Endothelial cell of umbilical vein (primary cell): Measurements from ENCODE around the gene ANO6. TPM values are rescaled to one million over a fixed set of nuclear protein-coding genes. Genes with fewer than 3 reads are reported as not detected.

Experiments
- BruUV-seq: library from RNA; stranded (reverse); fragments of 400-500 nt; replicated peaks from 2 replicates; lab custom pipeline; 2021; lab: Mats Ljungman, UMichigan
- CTCF ChIA-PET: fragments of 300-600, 350-600 bp; sonication (Branson Sonifier 250); formaldehyde crosslinking; loops from one replicate; lab custom pipeline; 2021; ENCODE audit warnings: antibody characterized with exemption, inconsistent platforms; lab: Charles Lee
- POLR2A ChIA-PET: fragments of 300-600, 350-600 bp; sonication (Branson Sonifier 250); formaldehyde crosslinking; loops from one replicate; lab custom pipeline; 2021; ENCODE audit warnings: antibody characterized with exemption, inconsistent platforms; lab: Charles Lee
- DNase-seq: peaks from one replicate; pipeline ENCODE4 v3.0.0-alpha.2; 2011; ENCODE audit warnings: low read depth, low spot score
- FAIRE-seq: peaks from 2 replicates; lab custom pipeline; 2011; peaks lifted over from hg19 to GRCh38; lab: Jason Lieb, UNC
- H2AFZ ChIP-seq: 2 replicates; pipeline ENCODE4 v1.6.0; 2012; ENCODE audit warnings: low read depth, low read length, control low read depth, inconsistent platforms
- H3K27ac ChIP-seq: 2 replicates; pipeline ENCODE4 v1.5.1; 2011; ENCODE audit warnings: low read depth, mild to moderate bottlenecking, control low read depth, low read length, moderate library complexity; ENCODE audit not compliant: insufficient read depth
- H3K27me3 ChIP-seq, 2 experiments: 2 replicates each; pipeline versions ENCODE4 v1.6.0 to v1.6.1; 2011; ENCODE audit warnings: low read length in 2 of 2, mixed read lengths in 1 of 2; ENCODE audit not compliant: control insufficient read depth in 2 of 2, insufficient read depth in 2 of 2
- H3K36me3 ChIP-seq, 2 experiments: 2 replicates in 1 of 2; 3 replicates in 1 of 2; pipeline ENCODE4 v1.5.1; 2011; ENCODE audit warnings: low read length in 2 of 2, mild to moderate bottlenecking in 1 of 2, moderate library complexity in 1 of 2; ENCODE audit not compliant: control insufficient read depth in 2 of 2, insufficient read depth in 2 of 2; ENCODE audit errors: extremely low read depth in 1 of 2
- H3K4me1 ChIP-seq: 3 replicates; pipeline ENCODE4 v1.5.1; 2011; ENCODE audit warnings: mild to moderate bottlenecking, low read length; ENCODE audit not compliant: control insufficient read depth, insufficient read depth; ENCODE audit errors: extremely low read depth
- H3K4me2 ChIP-seq: 2 replicates; pipeline ENCODE4 v1.6.1; 2011; ENCODE audit warnings: low read length, control low read depth, mixed read lengths; ENCODE audit not compliant: insufficient read depth
- H3K4me3 ChIP-seq, 3 experiments: fragments of 200-600 bp in 1 of 3; sonication (generic), shearing (Covaris generic) in 1 of 3; replicated peaks in 1 of 3; 2 replicates each; pipeline ENCODE4 v1.5.1; 2011 to 2016; ENCODE audit warnings: control low read depth in 3 of 3, low read length in 3 of 3, mild to moderate bottlenecking in 2 of 3, inconsistent platforms in 1 of 3, low read depth in 1 of 3, moderate library complexity in 1 of 3; ENCODE audit not compliant: insufficient read depth in 1 of 3
- H3K79me2 ChIP-seq: 2 replicates; pipeline ENCODE4 v1.6.0; 2012; ENCODE audit warnings: low read length, inconsistent platforms; ENCODE audit not compliant: control insufficient read depth, insufficient read depth
- H3K9ac ChIP-seq: replicated peaks from 2 replicates; pipeline ENCODE3; 2011; ENCODE audit warnings: low read length, control low read depth; ENCODE audit not compliant: insufficient read depth; ENCODE audit errors: extremely low read depth
- H3K9me1 ChIP-seq: replicated peaks from 3 replicates; pipeline ENCODE4 v1.6.0; 2011; ENCODE audit warnings: mild to moderate bottlenecking, low read length; ENCODE audit not compliant: control insufficient read depth, insufficient read depth; ENCODE audit errors: extremely low read depth
- H3K9me3 ChIP-seq: replicated peaks from 2 replicates; pipeline ENCODE4 v1.5.1; 2012; ENCODE audit warnings: low read length, inconsistent platforms; ENCODE audit not compliant: control insufficient read depth, insufficient read depth
- H4K20me1 ChIP-seq: replicated peaks from 2 replicates; pipeline ENCODE3; 2011; ENCODE audit warnings: mild to moderate bottlenecking, low read length; ENCODE audit not compliant: control insufficient read depth, insufficient read depth; ENCODE audit errors: extremely low read depth
- EZH2 ChIP-seq: IDR thresholded peaks from 2 replicates; pipeline ENCODE4 v1.6.1; 2012; ENCODE audit warnings: borderline replicate concordance, low read depth, mild to moderate bottlenecking, moderate library complexity, low read length, inconsistent platforms; ENCODE audit not compliant: severe bottlenecking
- FOS ChIP-seq: IDR thresholded peaks from 2 replicates; pipeline ENCODE4 v1.6.1; 2011; ENCODE audit warnings: mild to moderate bottlenecking, low read length, moderate library complexity, borderline replicate concordance; ENCODE audit not compliant: insufficient read depth
- GATA2 ChIP-seq: IDR thresholded peaks from 2 replicates; pipeline ENCODE4 v1.7.0; 2011; ENCODE audit warnings: low read depth, mild to moderate bottlenecking, moderate library complexity, mixed read lengths, low read length; ENCODE audit not compliant: insufficient read length, insufficient read depth
- JUN ChIP-seq: IDR thresholded peaks from 2 replicates; pipeline ENCODE4 v1.6.1; 2011; ENCODE audit warnings: borderline replicate concordance, low read depth; ENCODE audit not compliant: insufficient read length, insufficient read depth
- MAX ChIP-seq: IDR thresholded peaks from 2 replicates; pipeline ENCODE4 v1.6.1; 2011; ENCODE audit not compliant: insufficient read depth, insufficient read length
- MYC ChIP-seq: IDR thresholded peaks from one replicate; pipeline ENCODE4 v1.6.1; 2011; ENCODE audit warnings: mild to moderate bottlenecking, low read depth, low read length
- POLR2A ChIP-seq: IDR thresholded peaks from 2 replicates; pipeline ENCODE4 v1.6.1; 2012; ENCODE audit warnings: low read depth, mild to moderate bottlenecking, control low read depth, low read length
- POLR2AphosphoS5 ChIP-seq: IDR thresholded peaks from 2 replicates; pipeline ENCODE4 v1.6.1; 2012; ENCODE audit warnings: low read depth, mild to moderate bottlenecking, control low read depth, low read length, moderate library complexity; ENCODE audit not compliant: insufficient read depth
- dilution Hi-C: fragments of 300-500 bp; cut with MboI; formaldehyde crosslinking; loops from one replicate; pipeline ENCODE4 v1.15.0; 2019; ENCODE audit warnings: low sequenced_read_pairs; ENCODE audit not compliant: extremely low pct_ligation_motif_present
- intact Hi-C: fragments of 100-400 bp; cut with micrococcal nuclease; formaldehyde crosslinking; loops from one replicate; pipeline ENCODE4 v1.10.0; 2022
- polyA plus RNA-seq, 4 experiments: library from polyadenylated mRNA; depleted of rRNA in 3 of 4; stranded (reverse) in 3 of 4; unstranded in 1 of 4; fragments of >200 nt; gene quantifications; 2 replicates each; pipeline versions ENCODE4 v1.2.1 to v1.2.3, GENCODE V29; 2011 to 2012; ENCODE audit warnings: missing spikeins in 1 of 4
- total RNA-seq: library from RNA; stranded (reverse); gene quantifications from 2 replicates; pipeline ENCODE4 v1.2.3, GENCODE V29; 2021
- TF ChIP-seq, protein P1 (sequence below), 2 donors: IDR thresholded peaks; 1 replicate in 1 of 2; 2 replicates in 1 of 2; pipeline ENCODE4 v1.5.1; 2011; ENCODE audit warnings: low read length in 2 of 2, mild to moderate bottlenecking in 2 of 2, moderate library complexity in 2 of 2, control low read depth in 1 of 2, inconsistent platforms in 1 of 2, low read depth in 1 of 2; ENCODE audit not compliant: insufficient read depth in 1 of 2; ENCODE audit errors: extremely low read depth in 1 of 2

The ANO6 gene
- total and polyA plus RNA-seq, 2 donors (not counting 3 experiments of a cell fraction or from before 2014, with no cell fraction given), result 21.3 to 67.6 TPM

DNA sequence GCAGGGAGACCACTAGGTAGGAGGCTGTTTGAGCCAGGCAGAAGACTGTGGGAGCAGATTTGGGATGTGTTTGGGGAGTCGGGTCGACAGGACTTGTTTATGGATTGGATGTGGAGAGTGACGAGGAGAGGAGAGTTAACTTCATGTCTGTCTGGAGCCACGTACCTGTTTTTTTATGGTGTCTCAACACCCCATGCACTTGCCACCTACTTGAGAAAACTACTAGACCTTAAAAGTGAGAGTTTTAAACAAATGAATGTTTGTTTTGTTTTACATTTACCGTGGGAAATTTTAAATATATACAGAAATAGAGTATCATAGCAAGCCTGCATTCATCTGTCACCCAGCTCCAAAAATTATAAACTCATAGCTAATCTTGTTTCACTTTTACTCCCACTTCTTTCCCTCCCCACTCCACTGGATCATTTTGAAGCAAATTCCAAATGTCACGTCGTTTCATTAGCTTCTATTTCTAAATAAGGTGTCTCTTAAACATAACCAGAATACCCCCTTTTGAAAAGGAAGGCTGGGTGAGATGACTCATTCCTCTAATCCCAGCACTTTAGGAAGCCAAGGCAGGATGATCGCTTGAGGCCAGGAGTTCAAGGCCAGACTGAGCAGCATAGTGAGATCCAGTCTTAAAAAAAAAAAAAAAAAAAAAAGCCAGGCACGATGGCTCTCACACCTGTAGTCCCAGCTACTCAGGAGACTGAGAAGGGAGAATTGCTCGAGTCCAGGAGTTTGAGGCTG lies 136.2 kb downstream of the ANO6 start:
- POLR2A ChIA-PET, result interaction anchor here (0.7 kb wide), 1 partner anchor 27 kb away, joined by 6 read pairs; no protein-coding TSS in a partner anchor
- Histone ChIP-seq H3K27me3 (no peaks in the 10 kb centered on the region), H4K20me1 (no peaks in the 10 kb centered on the region), H3K9ac (no peak overlapping the region), H3K4me1 (peaks cover 19% of the 10 kb centered on the region), H3K9me3 (no peaks in the 10 kb centered on the region), H3K27ac (no peak overlapping the region), H3K4me3 (no peak overlapping the region), H3K9me1 (no peaks in the 10 kb centered on the region), H2AFZ (no peak overlapping the region), H3K79me2 (no peaks in the 10 kb centered on the region), H3K4me2 (no peak overlapping the region), H3K36me3 (peaks cover 0 to 9% of the 10 kb centered on the region in 2 experiments)
- dilution Hi-C loops, result no loop called here
- DNase-seq, result no peak
- FAIRE-seq, result no peak
- CTCF ChIA-PET, result interaction anchor here (1.0 kb wide), 1 partner anchor 36 kb away, joined by 3 read pairs; no protein-coding TSS in a partner anchor
- TF ChIP-seq, protein P1, sequence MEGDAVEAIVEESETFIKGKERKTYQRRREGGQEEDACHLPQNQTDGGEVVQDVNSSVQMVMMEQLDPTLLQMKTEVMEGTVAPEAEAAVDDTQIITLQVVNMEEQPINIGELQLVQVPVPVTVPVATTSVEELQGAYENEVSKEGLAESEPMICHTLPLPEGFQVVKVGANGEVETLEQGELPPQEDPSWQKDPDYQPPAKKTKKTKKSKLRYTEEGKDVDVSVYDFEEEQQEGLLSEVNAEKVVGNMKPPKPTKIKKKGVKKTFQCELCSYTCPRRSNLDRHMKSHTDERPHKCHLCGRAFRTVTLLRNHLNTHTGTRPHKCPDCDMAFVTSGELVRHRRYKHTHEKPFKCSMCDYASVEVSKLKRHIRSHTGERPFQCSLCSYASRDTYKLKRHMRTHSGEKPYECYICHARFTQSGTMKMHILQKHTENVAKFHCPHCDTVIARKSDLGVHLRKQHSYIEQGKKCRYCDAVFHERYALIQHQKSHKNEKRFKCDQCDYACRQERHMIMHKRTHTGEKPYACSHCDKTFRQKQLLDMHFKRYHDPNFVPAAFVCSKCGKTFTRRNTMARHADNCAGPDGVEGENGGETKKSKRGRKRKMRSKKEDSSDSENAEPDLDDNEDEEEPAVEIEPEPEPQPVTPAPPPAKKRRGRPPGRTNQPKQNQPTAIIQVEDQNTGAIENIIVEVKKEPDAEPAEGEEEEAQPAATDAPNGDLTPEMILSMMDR (IDR thresholded peaks at IDR 0.05; ENCODE audit: extremely low read depth in 1 of 2, insufficient read depth in 1 of 2, low read depth in 1 of 2, low read length in 2 of 2), result no peak
- TF ChIP-seq MAX, result no peak
- TF ChIP-seq EZH2, result no peak
- no peak for TF ChIP-seq MYC
- no peak for TF ChIP-seq GATA2
- no peak for TF ChIP-seq POLR2A
- no peak for TF ChIP-seq POLR2AphosphoS5
- no peak for TF ChIP-seq JUN
- no peak for TF ChIP-seq FOS
- BruUV-seq, result no TSS peak
- intact Hi-C loops, result no loop called here
